ENCODE data around the gene OCA2. TPM values are rescaled to one million over a fixed set of nuclear protein-coding genes. Genes with fewer than 3 reads are reported as not detected.

The OCA2 gene
- polyA plus RNA-seq, 1 donor (not counting 4 experiments of a cell fraction or from before 2014, with no cell fraction given), result 0.05 TPM

- DNase-seq (ENCODE audit: low read depth, low spot score) (no peak), FAIRE-seq (no peak)
- no peak overlapping the region for H2AFZ ChIP-seq (ENCODE audit: control insufficient read depth, low read length)
- TF ChIP-seq EZH2 (IDR thresholded peaks at IDR 0.05; ENCODE audit: low read length) (no peak), CTCF (optimal IDR thresholded peaks at IDR 0.05 in 1 of 3, IDR thresholded peaks at IDR 0.05 in 1 of 3, conservative IDR thresholded peaks at IDR 0.05 in 1 of 3; ENCODE audit: extremely low read depth in 1 of 3, insufficient read depth in 2 of 3, low read length in 3 of 3) (no peak)
- H3K9me1 ChIP-seq (ENCODE audit: control insufficient read depth, extremely low read depth, insufficient read depth, low read length), result no peaks in the 10 kb centered on the region
- no peak overlapping the region for H3K27ac ChIP-seq (ENCODE audit: control insufficient read depth, insufficient read depth, low read length)
- dilution Hi-C loops (cut with MboI; ENCODE audit: extremely low pct_ligation_motif_present, low sequenced_read_pairs), result no loop called here
- H4K20me1 ChIP-seq (ENCODE audit: control insufficient read depth, extremely low read depth, insufficient read depth, low read length), result no peaks in the 10 kb centered on the region
- H3K9ac ChIP-seq (ENCODE audit: control insufficient read depth, extremely low read depth, insufficient read depth, low read length), result no peak overlapping the region
- no peaks in the 10 kb centered on the region for H3K36me3 ChIP-seq (ENCODE audit: control insufficient read depth in 2 of 2, extremely low read depth in 1 of 2, insufficient read depth in 2 of 2, low read length in 2 of 2)
- no peak overlapping the region for H3K4me3 ChIP-seq (ENCODE audit: control insufficient read depth in 2 of 3, extremely low read depth in 1 of 3, insufficient read depth in 2 of 3, low read depth in 1 of 3, low read length in 3 of 3)
- no peaks in the 10 kb centered on the region for H3K4me1 ChIP-seq (ENCODE audit: control insufficient read depth, extremely low read depth, insufficient read depth, low read length)
- H3K4me2 ChIP-seq (ENCODE audit: control insufficient read depth, extremely low read depth, insufficient read depth, low read depth, low read length), result no peak overlapping the region
- H3K9me3 ChIP-seq (ENCODE audit: control insufficient read depth, low read depth, low read length), result peaks cover 8% of the 10 kb centered on the region
- H3K79me2 ChIP-seq (ENCODE audit: control insufficient read depth, insufficient read depth, low read length), result no peaks in the 10 kb centered on the region
- H3K27me3 ChIP-seq (ENCODE audit: control insufficient read depth, extremely low read depth, insufficient read depth, low read length), result no peaks in the 10 kb centered on the region
These were observed 147.8 kb downstream of the OCA2 start for GRCh38 chr15:27951191-27951890.

- no peak for FAIRE-seq
- H3K4me3 ChIP-seq (ENCODE audit: control insufficient read depth in 2 of 3, extremely low read depth in 1 of 3, insufficient read depth in 2 of 3, low read depth in 1 of 3, low read length in 3 of 3), result no peak overlapping the region
- no peaks in the 10 kb centered on the region for H3K27me3 ChIP-seq (ENCODE audit: control insufficient read depth, extremely low read depth, insufficient read depth, low read length)
- H3K9me1 ChIP-seq (ENCODE audit: control insufficient read depth, extremely low read depth, insufficient read depth, low read length), result no peaks in the 10 kb centered on the region
- no peak for DNase-seq (ENCODE audit: low read depth, low spot score)
- H4K20me1 ChIP-seq (ENCODE audit: control insufficient read depth, extremely low read depth, insufficient read depth, low read length), result no peaks in the 10 kb centered on the region
- H3K36me3 ChIP-seq (ENCODE audit: control insufficient read depth in 2 of 2, extremely low read depth in 1 of 2, insufficient read depth in 2 of 2, low read length in 2 of 2), result no peaks in the 10 kb centered on the region
- dilution Hi-C loops (cut with MboI; ENCODE audit: extremely low pct_ligation_motif_present, low sequenced_read_pairs), result no loop called here
- TF ChIP-seq CTCF (optimal IDR thresholded peaks at IDR 0.05 in 1 of 3, IDR thresholded peaks at IDR 0.05 in 1 of 3, conservative IDR thresholded peaks at IDR 0.05 in 1 of 3; ENCODE audit: extremely low read depth in 1 of 3, insufficient read depth in 2 of 3, low read length in 3 of 3) (no peak), EZH2 (IDR thresholded peaks at IDR 0.05; ENCODE audit: low read length) (no peak)
- no peaks in the 10 kb centered on the region for H3K79me2 ChIP-seq (ENCODE audit: control insufficient read depth, insufficient read depth, low read length)
- no peak overlapping the region for H3K9ac ChIP-seq (ENCODE audit: control insufficient read depth, extremely low read depth, insufficient read depth, low read length)
- H3K9me3 ChIP-seq (ENCODE audit: control insufficient read depth, low read depth, low read length), result peaks cover 8% of the 10 kb centered on the region
- H3K27ac ChIP-seq (ENCODE audit: control insufficient read depth, insufficient read depth, low read length), result no peak overlapping the region
- no peak overlapping the region for H3K4me2 ChIP-seq (ENCODE audit: control insufficient read depth, extremely low read depth, insufficient read depth, low read depth, low read length)
- H3K4me1 ChIP-seq (ENCODE audit: control insufficient read depth, extremely low read depth, insufficient read depth, low read length), result no peaks in the 10 kb centered on the region
- H2AFZ ChIP-seq (ENCODE audit: control insufficient read depth, low read length), result no peak overlapping the region
These were observed 150.0 kb downstream of the OCA2 start for GRCh38 chr15:27949089-27949488.
